HCT116 (cell line): ENCODE measurements around the gene SPRED2. TPM values are rescaled to one million over a fixed set of nuclear protein-coding genes. Genes with fewer than 3 reads are reported as not detected.

Experiments
- ATAC-seq: fragments of 200-7000 bp; cut with Tn5 transposase; 2 replicates; pipeline ENCODE4 v1.9.1; 2020; ENCODE audit warnings: mild to moderate bottlenecking, moderate library complexity
- BruUV-seq: library from RNA; stranded (reverse); fragments of 400-500 nt; replicated peaks from 2 replicates; lab custom pipeline; 2021; lab: Mats Ljungman, UMichigan
- CTCF ChIA-PET: fragments of 300-600 bp; sonication (Branson Sonifier 250); formaldehyde crosslinking; loops from one replicate; lab custom pipeline; 2021; ENCODE audit warnings: antibody characterized with exemption; lab: Charles Lee
- POLR2A ChIA-PET: fragments of 300-600, 350-600 bp; sonication (Branson Sonifier 250); formaldehyde crosslinking; loops from one replicate; lab custom pipeline; 2021; ENCODE audit warnings: antibody characterized with exemption; lab: Charles Lee
- RAD21 ChIA-PET, 2 experiments: fragments of 300-600 bp; sonication (Branson Sonifier 250); formaldehyde crosslinking; loops; one replicate each; lab custom pipeline; 2023; ENCODE audit warnings: low total read pairs in 2 of 2; ENCODE audit not compliant: uncharacterized antibody in 2 of 2, unreplicated experiment in 2 of 2, low non-redundant PET in 1 of 2; lab: Charles Lee
- DNase-seq: peaks from one replicate; pipeline ENCODE4 v3.0.0-alpha.2; 2010; ENCODE audit warnings: low read depth, low spot score
- H2AFZ ChIP-seq: fragments of 200-600 bp; shearing (Covaris generic), sonication (generic); 2 replicates; pipeline ENCODE4 v1.6.1; 2017; ENCODE audit warnings: low read depth, mixed run types, mixed read lengths, antibody characterized with exemption, low read length; ENCODE audit not compliant: poor library complexity, severe bottlenecking
- H3K27ac ChIP-seq: 2 replicates; pipeline ENCODE4 v1.5.1; 2012; ENCODE audit warnings: low read depth, low read length
- H3K27me3 ChIP-seq: fragments of 200-600 bp; sonication (generic); 2 replicates; pipeline ENCODE4 v1.6.1; 2016; ENCODE audit warnings: mixed run types, low read length, mixed read lengths; ENCODE audit not compliant: insufficient read depth
- H3K36me3 ChIP-seq, 2 experiments: fragments of 200-500 bp in 1 of 2; fragments of 200-600 bp in 1 of 2; sonication (Bioruptor generic) in 1 of 2; sonication (generic) in 1 of 2; 2 replicates each; pipeline versions ENCODE4 v1.5.1 to v1.6.1; 2014 to 2016; ENCODE audit warnings: low read length in 2 of 2, inconsistent platforms in 1 of 2, mixed read lengths in 1 of 2, mixed run types in 1 of 2; ENCODE audit not compliant: insufficient read depth in 2 of 2, control insufficient read depth in 1 of 2
- H3K4me1 ChIP-seq, 2 experiments: fragments of 200-600 bp in 1 of 2; sonication (generic) in 1 of 2; 2 replicates each; pipeline versions ENCODE4 v1.5.1 to v1.6.1; 2012 to 2017; ENCODE audit warnings: low read length in 2 of 2, inconsistent platforms in 1 of 2, mild to moderate bottlenecking in 1 of 2, mixed read lengths in 1 of 2, mixed run types in 1 of 2, moderate library complexity in 1 of 2; ENCODE audit not compliant: insufficient read depth in 2 of 2, control insufficient read depth in 1 of 2
- H3K4me2 ChIP-seq: fragments of 200-600 bp; sonication (generic); 2 replicates; pipeline ENCODE4 v1.6.1; 2017; ENCODE audit warnings: mixed run types, low read length, mixed read lengths
- H3K4me3 ChIP-seq, 2 experiments: fragments of 200-600 bp in 1 of 2; sonication (generic) in 1 of 2; replicated peaks in 1 of 2; 2 replicates each; pipeline ENCODE4 v1.5.1; 2011 to 2016; ENCODE audit warnings: low read length in 2 of 2, control low read depth in 1 of 2, low read depth in 1 of 2, mild to moderate bottlenecking in 1 of 2, mixed read lengths in 1 of 2, mixed run types in 1 of 2
- H3K79me2 ChIP-seq: fragments of 200-600 bp; sonication (generic); 2 replicates; pipeline ENCODE4 v1.6.1; 2017; ENCODE audit warnings: mild to moderate bottlenecking, mixed run types, low read length, moderate library complexity, mixed read lengths; ENCODE audit not compliant: insufficient read depth
- H3K9ac ChIP-seq: fragments of 200-600 bp; sonication (generic); 2 replicates; pipeline ENCODE4 v1.6.1; 2016; ENCODE audit warnings: low read length, mixed read lengths
- H3K9me2 ChIP-seq: fragments of 200-600 bp; sonication (generic), shearing (Covaris generic); 2 replicates; pipeline ENCODE4 v1.6.1; 2017; ENCODE audit warnings: mixed run types, mild to moderate bottlenecking, moderate library complexity; ENCODE audit not compliant: insufficient read depth
- H3K9me3 ChIP-seq, 2 experiments: fragments of 200-500 bp in 1 of 2; fragments of 200-600 bp in 1 of 2; sonication (Bioruptor generic) in 1 of 2; sonication (generic) in 1 of 2; 2 replicates each; pipeline ENCODE4 v1.6.1; 2014 to 2017; ENCODE audit warnings: low read length in 2 of 2, mixed read lengths in 2 of 2, inconsistent platforms in 1 of 2, low read depth in 1 of 2, mild to moderate bottlenecking in 1 of 2, mixed run types in 1 of 2, moderate library complexity in 1 of 2; ENCODE audit not compliant: control insufficient read depth in 1 of 2, insufficient read depth in 1 of 2
- H4K20me1 ChIP-seq: fragments of 200-600 bp; sonication (generic), shearing (Covaris generic); 2 replicates; pipeline ENCODE4 v1.6.1; 2017; ENCODE audit warnings: mixed run types, mild to moderate bottlenecking, moderate library complexity; ENCODE audit not compliant: insufficient read depth
- CBX3 ChIP-seq: IDR thresholded peaks from 2 replicates; pipeline ENCODE4 v1.6.1; 2012; ENCODE audit warnings: low read depth
- CEBPB ChIP-seq: IDR thresholded peaks from 2 replicates; pipeline ENCODE4 v1.6.1; 2012; ENCODE audit warnings: low read depth
- CTCF ChIP-seq, 3 experiments: fragments of 200-600 bp in 1 of 3; sonication (generic) in 1 of 3; IDR thresholded peaks in 2 of 3; conservative IDR thresholded peaks in 1 of 3; 2 replicates each; pipeline ENCODE4 v1.5.1; 2012 to 2017; ENCODE audit warnings: low read depth in 2 of 3, low read length in 2 of 3, antibody characterized with exemption in 1 of 3, borderline replicate concordance in 1 of 3, control low read depth in 1 of 3, mild to moderate bottlenecking in 1 of 3, mixed read lengths in 1 of 3, mixed run types in 1 of 3, moderate library complexity in 1 of 3; ENCODE audit not compliant: insufficient read depth in 1 of 3
- ELF1 ChIP-seq: IDR thresholded peaks from 2 replicates; pipeline ENCODE4 v1.6.1; 2012; ENCODE audit warnings: low read depth, borderline replicate concordance
- FOSL1 ChIP-seq: IDR thresholded peaks from 2 replicates; pipeline ENCODE4 v1.6.1; 2012; ENCODE audit warnings: low read depth
- JUND ChIP-seq: IDR thresholded peaks from 2 replicates; pipeline ENCODE4 v1.6.1; 2012
- MAX ChIP-seq: IDR thresholded peaks from 2 replicates; pipeline ENCODE4 v1.6.1; 2012
- RAD21 ChIP-seq: IDR thresholded peaks from 2 replicates; pipeline ENCODE4 v1.6.1; 2012; ENCODE audit warnings: low read depth, mild to moderate bottlenecking
- REST ChIP-seq: IDR thresholded peaks from 2 replicates; pipeline ENCODE4 v1.6.1; 2012; ENCODE audit warnings: low read depth
- SIN3A ChIP-seq: IDR thresholded peaks from 2 replicates; pipeline ENCODE4 v1.6.1; 2012; ENCODE audit warnings: low read depth
- SP1 ChIP-seq: IDR thresholded peaks from 2 replicates; pipeline ENCODE4 v1.6.1; 2012; ENCODE audit warnings: low read depth
- ZFX ChIP-seq: fragments of 450-650 bp; IDR thresholded peaks from 2 replicates; pipeline ENCODE4 v1.6.1; 2017
- ZNF274 ChIP-seq: fragments of 200-500 bp; sonication (Bioruptor generic); IDR thresholded peaks from 2 replicates; pipeline ENCODE4 v1.6.1; 2014; ENCODE audit warnings: mild to moderate bottlenecking, low read depth, low read length, inconsistent platforms
- intact Hi-C: fragments of 100-400 bp; cut with micrococcal nuclease; formaldehyde crosslinking; loops from 2 replicates; pipeline ENCODE4 v1.10.0; 2022
- total RNA-seq: library from RNA; stranded (reverse); gene quantifications from one replicate; pipeline ENCODE4 v1.2.1, GENCODE V29; 2021; ENCODE audit not compliant: unreplicated experiment
- TF ChIP-seq, protein P1 (sequence below): IDR thresholded peaks from 2 replicates; pipeline ENCODE4 v1.6.1; 2011; ENCODE audit warnings: mild to moderate bottlenecking, low read length, moderate library complexity; ENCODE audit not compliant: insufficient replicate concordance; ENCODE audit errors: extremely low read depth
- TF ChIP-seq, protein P2 (sequence below): IDR thresholded peaks from 2 replicates; pipeline ENCODE4 v1.6.1; 2012

SPRED2 gene
- total RNA-seq, 1 experiment from 2014 or later: 62.6 TPM

DNA sequence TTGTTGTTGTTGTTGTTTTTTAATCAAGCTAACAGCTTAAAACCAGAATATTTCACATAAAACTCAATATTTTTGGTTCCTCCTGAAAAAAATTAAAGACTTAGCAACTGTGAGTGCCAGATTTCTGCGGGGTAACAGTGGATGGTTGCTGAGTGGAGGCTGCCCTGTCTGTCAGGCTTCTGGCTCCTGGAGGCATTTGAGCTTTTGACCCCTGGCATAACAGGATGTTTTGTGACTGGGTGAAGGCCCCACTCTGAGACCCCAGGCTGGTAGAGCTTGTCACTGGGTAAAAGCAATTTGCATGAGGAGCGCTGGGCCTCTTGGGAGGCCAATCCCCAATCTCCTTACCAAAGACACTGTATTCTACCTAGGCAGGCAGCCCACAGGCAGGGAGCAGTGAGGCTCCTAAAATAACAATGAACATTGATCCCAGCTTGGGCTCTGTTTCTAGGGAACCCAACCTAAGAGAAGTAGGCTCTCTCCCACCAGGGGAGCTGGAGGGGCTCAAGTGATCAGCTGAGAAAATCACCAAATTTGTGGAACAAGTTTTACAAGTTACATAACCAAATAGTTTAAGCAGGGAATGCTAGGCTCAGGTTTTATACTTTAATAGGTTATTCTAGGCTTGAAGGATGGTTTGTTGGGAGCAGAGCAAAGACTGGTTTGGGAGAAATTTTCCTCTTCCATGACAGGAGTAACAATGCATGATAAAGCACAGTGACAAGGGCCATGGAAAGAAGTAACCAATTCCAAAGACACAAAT is 5.9 kb upstream of the SPRED2 start:
- ATAC-seq (no peak), DNase-seq (no peak)
- Histone ChIP-seq H3K9me3 (no peaks in the 10 kb centered on the region), H2AFZ (no peak overlapping the region), H3K9ac (no peak overlapping the region), H3K4me3 (no peak overlapping the region), H3K27me3 (no peaks in the 10 kb centered on the region), H3K27ac (no peak overlapping the region), H3K36me3 (no peaks in the 10 kb centered on the region), H3K4me2 (no peak overlapping the region), H4K20me1 (no peaks in the 10 kb centered on the region), H3K9me2 (no peaks in the 10 kb centered on the region), H3K4me1 (peaks cover 26 to 33% of the 10 kb centered on the region in 2 experiments), H3K79me2 (no peaks in the 10 kb centered on the region)
- CTCF ChIA-PET: interaction anchor here (0.9 kb wide), 1 partner anchor 56 kb away, joined by 3 read pairs; no protein-coding TSS in a partner anchor
- no peak for TF ChIP-seq ZNF274
- no peak for TF ChIP-seq JUND
- no peak for TF ChIP-seq RAD21
- TF ChIP-seq MAX: no peak
- TF ChIP-seq SIN3A: no peak
- TF ChIP-seq, protein P1, sequence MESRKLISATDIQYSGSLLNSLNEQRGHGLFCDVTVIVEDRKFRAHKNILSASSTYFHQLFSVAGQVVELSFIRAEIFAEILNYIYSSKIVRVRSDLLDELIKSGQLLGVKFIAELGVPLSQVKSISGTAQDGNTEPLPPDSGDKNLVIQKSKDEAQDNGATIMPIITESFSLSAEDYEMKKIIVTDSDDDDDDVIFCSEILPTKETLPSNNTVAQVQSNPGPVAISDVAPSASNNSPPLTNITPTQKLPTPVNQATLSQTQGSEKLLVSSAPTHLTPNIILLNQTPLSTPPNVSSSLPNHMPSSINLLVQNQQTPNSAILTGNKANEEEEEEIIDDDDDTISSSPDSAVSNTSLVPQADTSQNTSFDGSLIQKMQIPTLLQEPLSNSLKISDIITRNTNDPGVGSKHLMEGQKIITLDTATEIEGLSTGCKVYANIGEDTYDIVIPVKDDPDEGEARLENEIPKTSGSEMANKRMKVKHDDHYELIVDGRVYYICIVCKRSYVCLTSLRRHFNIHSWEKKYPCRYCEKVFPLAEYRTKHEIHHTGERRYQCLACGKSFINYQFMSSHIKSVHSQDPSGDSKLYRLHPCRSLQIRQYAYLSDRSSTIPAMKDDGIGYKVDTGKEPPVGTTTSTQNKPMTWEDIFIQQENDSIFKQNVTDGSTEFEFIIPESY: no peak
- TF ChIP-seq, protein P2, sequence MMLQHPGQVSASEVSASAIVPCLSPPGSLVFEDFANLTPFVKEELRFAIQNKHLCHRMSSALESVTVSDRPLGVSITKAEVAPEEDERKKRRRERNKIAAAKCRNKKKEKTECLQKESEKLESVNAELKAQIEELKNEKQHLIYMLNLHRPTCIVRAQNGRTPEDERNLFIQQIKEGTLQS: no peak
- no peak for TF ChIP-seq SP1
- no peak for TF ChIP-seq CEBPB
- no peak for TF ChIP-seq CBX3
- no peak for TF ChIP-seq REST
- TF ChIP-seq ELF1: no peak
- no peak for TF ChIP-seq CTCF (IDR thresholded peaks at IDR 0.05 in 2 of 3, conservative IDR thresholded peaks at IDR 0.05 in 1 of 3; ENCODE audit: borderline replicate concordance in 1 of 3, insufficient read depth in 1 of 3, low read depth in 2 of 3, low read length in 2 of 3)
- TF ChIP-seq FOSL1: no peak
- no peak for TF ChIP-seq ZFX
- intact Hi-C loops: loop anchor here (10.0 kb wide), 1 partner anchor 384 kb away; the partner anchor contains the start of gene CEP68
- no TSS peak for BruUV-seq
- POLR2A ChIA-PET: no interaction called here
- RAD21 ChIA-PET: no interaction called here
